ENCODE results near the gene TMEM145. TPM values are rescaled to one million over a fixed set of nuclear protein-coding genes. Genes with fewer than 3 reads are reported as not detected.

The TMEM145 gene
- total RNA-seq, 1 donor from 2014 or later, result not detected

DNA sequence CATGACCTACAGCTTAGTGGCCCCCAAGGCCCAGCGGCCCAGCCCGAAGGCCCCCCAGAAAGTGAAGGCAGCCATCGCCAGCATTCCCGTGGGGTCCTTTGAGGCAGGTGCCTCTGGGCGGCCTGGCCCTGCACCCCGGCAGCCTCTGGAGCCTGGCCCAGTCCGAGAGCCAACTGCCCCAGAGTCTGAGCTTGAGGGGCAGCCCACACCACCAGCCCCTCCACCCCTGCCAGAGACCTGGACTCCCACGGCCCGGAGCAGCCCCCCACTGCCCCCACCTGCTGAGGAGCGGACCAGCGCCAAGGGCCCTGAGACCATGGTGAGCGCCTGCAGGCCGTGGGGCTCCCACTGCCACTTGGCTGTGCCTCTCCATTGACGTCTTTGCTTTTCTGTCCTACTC, 20.1 kb upstream of the TMEM145 start:
- ChIA-PET POLR2A (no interaction called here), CTCF (no interaction called here)
- Mint-ChIP-seq H3K4me3 (no peak overlapping the region), H3K27me3 (no peaks in the 10 kb centered on the region), H3K9me3 (no peaks in the 10 kb centered on the region), H3K27ac (no peak overlapping the region), H3K4me1 (peaks cover 9% of the 10 kb centered on the region), H3K36me3 (ENCODE audit: low read depth) (peaks cover 62% of the 10 kb centered on the region)
- TF ChIP-seq CTCF (IDR thresholded peaks at IDR 0.05), result no peak
- no peak for ATAC-seq (ENCODE audit: low read depth)
- intact Hi-C loops (cut with micrococcal nuclease), result no loop called here
- no peak for DNase-seq

DNA sequence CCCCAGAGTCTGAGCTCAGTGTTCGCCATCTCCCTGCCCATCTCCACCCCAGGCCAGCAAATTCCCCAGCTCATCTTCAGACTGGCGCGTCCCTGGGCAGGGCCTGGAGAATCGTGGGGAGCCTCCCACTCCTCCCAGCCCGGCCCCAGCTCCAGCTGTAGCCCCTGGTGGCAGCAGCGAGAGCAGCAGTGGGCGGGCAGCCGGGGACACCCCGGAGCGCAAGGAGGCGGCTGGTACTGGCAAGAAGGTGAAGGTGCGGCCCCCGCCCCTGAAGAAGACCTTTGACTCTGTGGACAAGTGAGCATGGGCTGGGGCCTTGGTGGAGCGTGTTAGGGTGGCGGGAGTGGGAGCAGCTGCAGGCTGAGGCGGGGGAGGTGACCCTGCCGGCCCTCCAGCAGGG, 19.6 kb upstream of the TMEM145 start:
- POLR2A ChIA-PET, result interaction anchor here (0.6 to 0.9 kb wide), 2 partner anchors 15 to 22 kb away, joined by 3 to 7 read pairs; no protein-coding TSS in a partner anchor
- DNase-seq (no peak), ATAC-seq (ENCODE audit: low read depth) (no peak)
- H3K4me1 Mint-ChIP-seq, result peaks cover 9% of the 10 kb centered on the region
- H3K27me3 Mint-ChIP-seq, result no peaks in the 10 kb centered on the region
- no peak overlapping the region for H3K27ac Mint-ChIP-seq
- intact Hi-C loops (cut with micrococcal nuclease), result no loop called here
- TF ChIP-seq CTCF (IDR thresholded peaks at IDR 0.05), result no peak
- no peaks in the 10 kb centered on the region for H3K9me3 Mint-ChIP-seq
- CTCF ChIA-PET, result no interaction called here
- peaks cover 57% of the 10 kb centered on the region for H3K36me3 Mint-ChIP-seq (ENCODE audit: low read depth)
- H3K4me3 Mint-ChIP-seq, result no peak overlapping the region

DNA sequence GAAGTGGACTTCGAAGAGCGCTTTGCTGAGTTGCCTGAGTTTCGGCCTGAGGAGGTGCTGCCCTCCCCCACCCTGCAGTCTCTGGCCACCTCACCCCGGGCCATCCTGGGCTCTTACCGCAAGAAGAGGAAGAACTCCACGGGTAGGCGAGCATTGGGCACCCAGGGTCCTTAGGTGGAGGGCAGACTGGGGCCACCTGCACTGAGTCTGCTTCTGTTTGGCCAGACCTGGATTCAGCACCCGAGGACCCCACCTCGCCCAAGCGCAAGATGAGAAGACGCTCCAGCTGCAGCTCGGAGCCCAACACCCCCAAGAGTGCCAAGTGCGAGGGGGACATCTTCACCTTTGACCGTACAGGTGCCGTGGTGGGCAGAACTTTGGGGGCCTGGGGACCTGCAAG, 19.2 kb upstream of the TMEM145 start:
- intact Hi-C loops (cut with micrococcal nuclease), result no loop called here
- POLR2A ChIA-PET, result interaction anchor here (0.6 to 1.3 kb wide), 3 partner anchors 15 to 22 kb away, joined by 3 to 7 read pairs (median 3); no protein-coding TSS in a partner anchor
- Mint-ChIP-seq H3K9me3 (no peaks in the 10 kb centered on the region), H3K27me3 (no peaks in the 10 kb centered on the region), H3K27ac (no peak overlapping the region), H3K4me3 (no peak overlapping the region), H3K36me3 (ENCODE audit: low read depth) (peaks cover 53% of the 10 kb centered on the region), H3K4me1 (peaks cover 9% of the 10 kb centered on the region)
- no peak for TF ChIP-seq CTCF (IDR thresholded peaks at IDR 0.05)
- ATAC-seq (ENCODE audit: low read depth) (no peak), DNase-seq (no peak)
- CTCF ChIA-PET, result interaction anchor here (3.6 kb wide), 1 partner anchor 161 kb away, joined by 26 read pairs; the partner anchor contains the start of gene POU2F2

DNA sequence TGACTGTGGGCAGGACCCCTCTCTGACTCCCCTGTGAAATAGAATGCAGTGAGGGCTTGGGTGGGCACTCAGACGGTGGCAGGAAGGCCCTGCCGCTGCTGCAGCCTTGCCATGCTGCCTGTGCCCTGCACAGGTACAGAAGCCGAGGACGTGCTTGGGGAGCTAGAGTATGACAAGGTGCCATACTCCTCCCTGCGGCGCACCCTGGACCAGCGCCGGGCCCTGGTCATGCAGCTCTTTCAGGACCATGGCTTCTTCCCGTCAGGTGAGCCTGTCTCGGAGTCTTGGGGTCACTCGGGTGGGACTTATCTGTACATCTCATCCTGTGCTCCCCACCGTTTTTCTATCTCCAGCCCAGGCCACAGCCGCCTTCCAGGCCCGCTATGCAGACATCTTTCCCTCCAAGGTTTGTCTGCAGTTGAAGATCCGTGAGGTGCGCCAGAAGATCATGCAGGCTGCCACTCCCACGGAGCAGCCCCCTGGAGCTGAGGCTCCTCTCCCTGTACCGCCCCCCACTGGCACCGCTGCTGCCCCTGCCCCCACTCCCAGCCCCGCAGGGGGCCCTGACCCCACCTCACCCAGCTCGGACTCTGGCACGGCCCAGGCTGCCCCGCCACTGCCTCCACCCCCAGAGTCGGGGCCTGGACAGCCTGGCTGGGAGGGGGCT, 18.5 kb upstream of the TMEM145 start:
- Mint-ChIP-seq H3K4me1 (peaks cover 9% of the 10 kb centered on the region), H3K27me3 (no peaks in the 10 kb centered on the region), H3K9me3 (no peaks in the 10 kb centered on the region), H3K36me3 (ENCODE audit: low read depth) (peaks cover 47% of the 10 kb centered on the region), H3K27ac (no peak overlapping the region), H3K4me3 (no peak overlapping the region)
- no peak for TF ChIP-seq CTCF (IDR thresholded peaks at IDR 0.05)
- intact Hi-C loops (cut with micrococcal nuclease), result no loop called here
- ChIA-PET POLR2A (interaction anchor here (0.5 to 1.3 kb wide), 4 partner anchors 16 to 78 kb away, joined by 3 to 6 read pairs (median 4); no protein-coding TSS in a partner anchor), CTCF (interaction anchor here (0.9 to 3.6 kb wide), 3 partner anchors 50 to 213 kb away, joined by 3 to 26 read pairs (median 4); partner anchors contain the start of gene POU2F2)
- no peak for ATAC-seq (ENCODE audit: low read depth)
- no peak for DNase-seq

- DNase-seq (no peak), ATAC-seq (ENCODE audit: low read depth) (no peak)
- H3K27ac Mint-ChIP-seq, result no peak overlapping the region
These were observed 17.8 kb upstream of the TMEM145 start for GRCh38 chr19:42295342-42295741.

More at GRCh38 chr19:42295342-42295741, 17.8 kb upstream of the TMEM145 start:
- ChIA-PET POLR2A (interaction anchor here (0.5 to 1.3 kb wide), 5 partner anchors 9 to 163 kb away, joined by 3 to 8 read pairs (median 4); partner anchors contain the start of gene POU2F2), CTCF (interaction anchor here (0.9 to 3.6 kb wide), 3 partner anchors 50 to 214 kb away, joined by 3 to 26 read pairs (median 4); partner anchors contain the start of gene POU2F2)
- Mint-ChIP-seq H3K4me3 (no peak overlapping the region), H3K4me1 (peaks cover 7% of the 10 kb centered on the region), H3K9me3 (no peaks in the 10 kb centered on the region), H3K27me3 (no peaks in the 10 kb centered on the region), H3K36me3 (ENCODE audit: low read depth) (peaks cover 42% of the 10 kb centered on the region)
- TF ChIP-seq CTCF (IDR thresholded peaks at IDR 0.05), result no peak
- intact Hi-C loops (cut with micrococcal nuclease), result no loop called here
